Smooth muscle cell (in vitro differentiated cells): ENCODE data around the gene HOXB5. TPM values are rescaled to one million over a fixed set of nuclear protein-coding genes. Genes with fewer than 3 reads are reported as not detected.

Experiments used
- DNase-seq: peaks from one replicate; lab custom pipeline; 2025; ENCODE audit not compliant: unreplicated experiment; lab: John Stamatoyannopoulos, UW
- H2AFZ ChIP-seq: fragments of 200-600 bp; sonication (generic); 2 replicates; pipeline ENCODE4 v1.6.0; 2016; ENCODE audit warnings: antibody characterized with exemption, low read depth, mild to moderate bottlenecking
- H3F3A ChIP-seq: fragments of 200-600 bp; sonication (generic); 2 replicates; pipeline ENCODE4 v1.6.0; 2017; ENCODE audit warnings: antibody characterized with exemption, low read depth
- H3K27ac ChIP-seq: fragments of 200-600 bp; sonication (generic); 2 replicates; pipeline ENCODE4 v1.5.1; 2016; ENCODE audit warnings: low read depth, mild to moderate bottlenecking
- H3K27me3 ChIP-seq: fragments of 200-600 bp; sonication (generic); 2 replicates; pipeline ENCODE4 v1.6.1; 2016; ENCODE audit warnings: low read depth, mild to moderate bottlenecking
- H3K36me3 ChIP-seq: fragments of 200-600 bp; sonication (generic); 2 replicates; pipeline ENCODE4 v1.5.1; 2016; ENCODE audit warnings: low read depth
- H3K4me1 ChIP-seq: fragments of 200-600 bp; sonication (generic); 2 replicates; pipeline ENCODE4 v1.5.1; 2016; ENCODE audit warnings: low read depth
- H3K4me2 ChIP-seq: fragments of 200-600 bp; sonication (generic); 2 replicates; pipeline ENCODE4 v1.6.0; 2016; ENCODE audit warnings: mild to moderate bottlenecking
- H3K4me3 ChIP-seq: fragments of 200-600 bp; sonication (generic); 2 replicates; pipeline ENCODE4 v1.5.1; 2016; ENCODE audit warnings: mild to moderate bottlenecking
- H3K79me2 ChIP-seq: fragments of 200-600 bp; sonication (generic); 2 replicates; pipeline ENCODE4 v1.6.0; 2016; ENCODE audit warnings: low read depth, mild to moderate bottlenecking
- H3K9ac ChIP-seq: fragments of 200-600 bp; sonication (generic); 2 replicates; pipeline ENCODE4 v1.6.0; 2016; ENCODE audit warnings: low read depth
- H3K9me3 ChIP-seq: fragments of 200-600 bp; sonication (generic); replicated peaks from 2 replicates; pipeline ENCODE4 v1.5.1; 2016; ENCODE audit warnings: low read depth
- H4K20me1 ChIP-seq: fragments of 200-600 bp; sonication (generic); 2 replicates; pipeline ENCODE4 v1.6.0; 2016; ENCODE audit warnings: low read depth
- CTCF ChIP-seq: fragments of 200-600 bp; sonication (generic); IDR thresholded peaks from 2 replicates; pipeline ENCODE4 v1.5.1; 2017; ENCODE audit warnings: borderline replicate concordance, mild to moderate bottlenecking, antibody characterized with exemption; ENCODE audit not compliant: insufficient read depth, poor library complexity, severe bottlenecking
- WGBS: methylation state at CpG from one replicate; pipeline ENCODE4 v1.1.7; 2016; ENCODE audit warnings: low lambda C conversion rate; 5-methylcytosine and 5-hydroxymethylcytosine counted together
- polyA plus RNA-seq: library from polyadenylated mRNA; unstranded; fragments of >200 nt; fragmentation: Nextera tagmentation; extraction: Ambion mirVana; gene quantifications from 2 replicates; pipeline ENCODE4 v1.2.1, GENCODE V29; 2016
- total RNA-seq: library from RNA; depleted of rRNA; stranded (reverse); fragments of >200 nt; gene quantifications from 2 replicates; pipeline ENCODE4 v1.2.3, GENCODE V29; 2014

HOXB5 gene
- total and polyA plus RNA-seq, 2 experiments from 2014 or later: 0.49 to 1.8 TPM

GRCh38 chr17:48571024-48571818 lies 22.4 kb downstream of the HOXB5 start:
- Histone ChIP-seq H3K27me3 (peaks cover 98% of the 10 kb centered on the region), H3K79me2 (peaks cover 49% of the 10 kb centered on the region), H3K4me2 (peak overlapping the region; percentile 64)

GRCh38 chr17:48570325-48571023 lies 23.1 kb downstream of the HOXB5 start:
- no peak for TF ChIP-seq CTCF
- peaks cover 4% of the 10 kb centered on the region for H3K4me1 ChIP-seq
- WGBS: 19% methylated on average over 18 of the region's 19 CpGs
- H3K4me2 ChIP-seq: peak overlapping the region; percentile 64
- H3K27ac ChIP-seq: peak overlapping the region; percentile 64
- no peaks in the 10 kb centered on the region for H3K9me3 ChIP-seq
- no peaks in the 10 kb centered on the region for H3K36me3 ChIP-seq
- peaks cover 98% of the 10 kb centered on the region for H3K27me3 ChIP-seq
- no peak overlapping the region for H2AFZ ChIP-seq
- H3K4me3 ChIP-seq: peak overlapping the region; percentile 2
- peaks cover 100% of the 10 kb centered on the region for H4K20me1 ChIP-seq
- H3K79me2 ChIP-seq: peaks cover 42% of the 10 kb centered on the region
- DNase-seq: no peak
- no peak overlapping the region for H3K9ac ChIP-seq
- no peaks in the 10 kb centered on the region for H3F3A ChIP-seq

More at GRCh38 chr17:48571024-48571818, 22.4 kb downstream of the HOXB5 start:
- H2AFZ ChIP-seq: no peak overlapping the region
- 29% methylated on average over 26 of the region's 26 CpGs for WGBS
- H3K4me3 ChIP-seq: peak overlapping the region; percentile 2
- no peaks in the 10 kb centered on the region for H3F3A ChIP-seq
- peaks cover 100% of the 10 kb centered on the region for H4K20me1 ChIP-seq
- TF ChIP-seq CTCF: no peak
- no peak overlapping the region for H3K9ac ChIP-seq
- peak overlapping the region; percentile 64 for H3K27ac ChIP-seq
- no peaks in the 10 kb centered on the region for H3K9me3 ChIP-seq
- H3K4me1 ChIP-seq: peaks cover 4% of the 10 kb centered on the region
- H3K36me3 ChIP-seq: no peaks in the 10 kb centered on the region
- DNase-seq: no peak

DNA sequence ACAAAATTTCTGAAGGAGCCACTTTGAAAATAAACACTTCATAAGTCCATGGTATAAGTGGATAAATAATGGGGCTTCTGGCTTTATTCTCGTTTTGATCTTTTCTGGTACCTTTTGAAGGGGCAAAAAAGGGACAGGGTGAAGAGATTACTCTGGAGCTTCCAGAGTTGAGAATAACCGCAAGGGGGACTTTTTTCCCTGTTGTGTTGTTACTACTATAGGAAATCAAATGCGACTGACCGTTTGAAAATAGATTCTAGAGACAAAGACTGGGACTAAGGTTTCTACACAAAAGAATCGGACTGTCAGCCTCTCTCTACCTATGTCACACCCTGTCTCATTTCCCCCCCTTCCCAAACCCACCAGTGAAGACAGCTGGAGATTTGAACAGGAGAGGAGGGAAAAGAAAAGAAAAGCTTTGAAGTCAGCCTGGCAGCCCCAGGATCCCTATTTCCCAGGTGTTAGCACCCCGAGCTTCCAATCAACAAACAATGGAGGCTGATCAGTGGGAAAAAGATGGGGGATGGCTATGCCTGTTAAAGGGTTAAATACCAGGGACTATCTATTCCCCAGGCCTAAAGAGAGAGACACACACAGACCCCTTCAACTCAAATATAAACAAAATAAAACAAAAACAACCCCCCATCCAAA lies 23.8 kb downstream of the HOXB5 start:
- Histone ChIP-seq H3K4me2 (peak overlapping the region; percentile 64), H4K20me1 (peaks cover 100% of the 10 kb centered on the region), H3K27ac (no peak overlapping the region), H3K4me1 (peaks cover 5% of the 10 kb centered on the region), H3K79me2 (peaks cover 46% of the 10 kb centered on the region), H3K36me3 (no peaks in the 10 kb centered on the region), H3F3A (no peaks in the 10 kb centered on the region), H3K9ac (no peak overlapping the region), H2AFZ (no peak overlapping the region), H3K9me3 (no peaks in the 10 kb centered on the region), H3K27me3 (peaks cover 98% of the 10 kb centered on the region), H3K4me3 (no peak overlapping the region)
- WGBS: 41% methylated on average over 6 of the region's 6 CpGs
- no peak for TF ChIP-seq CTCF
- DNase-seq: no peak
